Adrenal gland (tissue), 12 donors: ENCODE measurements around the gene PHF2. TPM values are rescaled to one million over a fixed set of nuclear protein-coding genes. Genes with fewer than 3 reads are reported as not detected.

ENCODE experiments used
- DNase-seq, 7 donors: peaks; one replicate each; pipeline ENCODE4 v3.0.0-alpha.2; 2019 to 2020
- H3K27ac ChIP-seq, 5 donors: fragments of 200-600 bp; sonication (generic) in 4 of 5; 1 replicate in 3 of 5; 2 replicates in 2 of 5; pipeline versions ENCODE4 v1.5.1 to v1.8.0; 2016 to 2020; ENCODE audit warnings: mild to moderate bottlenecking in 1 of 5
- H3K27me3 ChIP-seq: fragments of 200-600 bp; 2 replicates; pipeline ENCODE4 v1.8.0; 2021
- H3K36me3 ChIP-seq, 2 donors: fragments of 200-600 bp; replicated peaks in 1 of 2; 1 replicate in 1 of 2; 2 replicates in 1 of 2; pipeline versions ENCODE4 v1.5.1 to v1.8.0; 2018 to 2022
- H3K4me1 ChIP-seq, 2 donors: fragments of 200-600 bp; replicated peaks in 1 of 2; 1 replicate in 1 of 2; 2 replicates in 1 of 2; pipeline versions ENCODE4 v1.5.1 to v1.8.0; 2018 to 2021
- H3K4me3 ChIP-seq, 4 donors: fragments of 200-600 bp; sonication (generic) in 3 of 4; one replicate each; pipeline ENCODE4 v1.5.1; 2016 to 2018
- H3K9me3 ChIP-seq, 3 donors: fragments of 200-600 bp; sonication (generic) in 1 of 3; replicated peaks in 1 of 3; 1 replicate in 2 of 3; 2 replicates in 1 of 3; pipeline versions ENCODE4 v1.5.1 to v1.8.0; 2016 to 2021
- CTCF ChIP-seq, 6 experiments: fragments of 450-650 bp in 4 of 6; fragments of 200-600 bp in 2 of 6; sonication (generic) in 1 of 6; IDR thresholded peaks; 1 replicate in 5 of 6; 2 replicates in 1 of 6; pipeline versions ENCODE4 v1.5.1 to v1.8.0; 2016 to 2021; ENCODE audit warnings: antibody characterized with exemption in 6 of 6, mild to moderate bottlenecking in 2 of 6, moderate library complexity in 1 of 6
- POLR2A ChIP-seq, 2 donors: fragments of 450-650 bp; IDR thresholded peaks; one replicate each; pipeline ENCODE4 v1.6.1; 2017; ENCODE audit warnings: antibody characterized with exemption in 2 of 2, mild to moderate bottlenecking in 2 of 2, moderate library complexity in 1 of 2
- WGBS, 4 donors: extraction: QIAGEN DNeasy Blood & Tissue Kit in 2 of 4; methylation state at CpG; one replicate each; pipeline versions ENCODE4 v1.1.5 to v1.1.7; 2013 to 2017; 5-methylcytosine and 5-hydroxymethylcytosine counted together
- intact Hi-C, 2 donors: fragments of 100-400 bp; cut with DNase I; formaldehyde crosslinking; loops; one replicate each; pipeline versions ENCODE4 v1.14.1 to v1.15.0; 2022 to 2023
- polyA plus RNA-seq, 3 donors: library from polyadenylated mRNA; stranded (reverse); fragments of 200-250 nt in 2 of 3; fragments of 350-450 nt in 1 of 3; fragmentation: Illumina TruSeq in 1 of 3; extraction: RNeasy Lipid Tissue Mini Kit (QIAGEN cat#74804) in 1 of 3; gene quantifications; one replicate each; pipeline ENCODE4 v1.2.3, GENCODE V29; 2013 to 2014
- total RNA-seq, 9 donors: library from RNA; depleted of rRNA in 4 of 9; stranded (reverse); fragments of >200 nt in 4 of 9; fragments of 120-200 nt in 1 of 9; fragmentation: NEBNext Ultra II Directional in 1 of 9; extraction: Animal tissue kit (Norgen Biotek cat#: 25700) in 1 of 9; gene quantifications; one replicate each; pipeline versions ENCODE4 v1.1.0 to v1.2.4, GENCODE V29; 2013 to 2023
- donor health status: healthy with polysubstance abuse.
- donor health status: Bipolar disorder and iron deficiency.
- donor health status: DM: yes; HTN: yes; CAD: no.
- donor health status: DM: no; HTN: no; CAD: no.
- donor health status: DM: no; HTN: no; CAD: no.
- donor health status: DM: yes; HTN: yes; CAD: no.

The PHF2 gene
- total and polyA plus RNA-seq, 12 donors, result 11.0 to 37.6 (median 22.0) TPM

DNA sequence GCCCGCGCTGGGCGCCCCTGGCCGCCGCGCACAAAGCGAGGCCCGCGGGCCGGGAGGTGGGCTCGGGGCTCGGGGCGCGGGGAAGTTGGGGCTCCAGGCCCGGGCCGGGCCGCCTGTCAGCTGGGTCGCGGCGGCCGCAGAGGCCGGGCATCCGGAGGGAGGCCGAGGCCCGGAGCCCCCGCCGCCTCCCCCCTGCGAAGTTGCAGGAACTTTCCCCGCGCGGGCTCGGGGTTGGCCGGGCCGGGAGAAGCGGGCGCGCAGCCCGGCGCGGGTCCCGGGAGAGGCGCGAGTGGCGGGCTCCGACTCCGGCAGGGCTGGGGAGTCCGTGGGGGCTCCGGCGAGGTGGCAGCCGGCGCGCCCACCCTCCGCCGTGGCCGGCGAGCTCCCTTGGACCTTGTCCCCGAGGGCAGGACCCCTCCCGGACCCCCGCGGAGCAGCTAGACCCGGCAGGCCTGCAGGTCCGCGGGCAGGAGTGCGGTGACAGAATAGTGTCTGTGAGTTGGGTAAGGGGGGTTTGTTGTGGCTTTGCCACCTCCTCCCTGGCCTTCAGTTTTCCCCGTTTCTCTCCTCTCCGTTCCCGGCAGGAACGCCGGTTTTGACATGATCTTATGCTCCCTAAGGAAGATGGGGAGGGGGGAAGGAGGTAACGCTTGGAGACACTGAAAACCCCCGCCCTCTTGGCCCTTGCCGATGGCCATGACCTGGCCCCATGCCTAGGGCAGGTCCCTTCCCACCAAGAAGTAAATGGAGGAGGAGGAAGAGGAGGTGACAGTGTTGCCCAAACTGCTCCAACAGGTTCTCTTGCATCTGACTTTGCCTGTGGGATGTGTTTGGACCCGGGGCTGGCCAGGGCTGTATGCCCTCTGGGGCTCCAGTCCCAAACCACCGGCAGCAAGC is 942 bp downstream of the PHF2 start:
- no peaks in the 10 kb centered on the region for H3K36me3 ChIP-seq
- 0 to 11% (median 1%) methylated on average over 9 to 74 of the region's 74 CpGs for WGBS, 4 donors
- peaks cover 10 to 22% of the 10 kb centered on the region in 2 donors for H3K4me1 ChIP-seq
- peak in 6 of 7 donors; percentile 40 to 57 (median 52) for DNase-seq
- TF ChIP-seq CTCF (IDR thresholded peaks at IDR 0.05) (no peak), POLR2A (IDR thresholded peaks at IDR 0.05) (no peak)
- no peaks in the 10 kb centered on the region for H3K9me3 ChIP-seq
- no peaks in the 10 kb centered on the region for H3K27me3 ChIP-seq
- intact Hi-C loops, result no loop called here
- peak overlapping the region; percentile 1 to 78 (median 44) for H3K4me3 ChIP-seq
- peak overlapping the region in 4 of 5 donors; percentile 44 to 93 (median 70) for H3K27ac ChIP-seq

GRCh38 chr9:93577975-93578682 is 1.7 kb downstream of the PHF2 start:
- H3K4me1 ChIP-seq, result peaks cover 10 to 22% of the 10 kb centered on the region in 2 donors
- no peak for TF ChIP-seq POLR2A (IDR thresholded peaks at IDR 0.05)
- TF ChIP-seq CTCF (IDR thresholded peaks at IDR 0.05), result no peak
- no peaks in the 10 kb centered on the region for H3K9me3 ChIP-seq
- H3K36me3 ChIP-seq, result no peaks in the 10 kb centered on the region
- WGBS, 4 donors, result 30 to 53% (median 43%) methylated on average over 2 to 13 of the region's 13 CpGs
- no peaks in the 10 kb centered on the region for H3K27me3 ChIP-seq
- H3K27ac ChIP-seq, result peak overlapping the region in 3 of 5 donors; percentile 59 to 93 (median 81)
- intact Hi-C loops, result no loop called here
- DNase-seq, result peak in 6 of 7 donors; percentile 29 to 72 (median 52)
- peak overlapping the region in 2 of 4 donors; percentile 41 to 78 for H3K4me3 ChIP-seq

DNA sequence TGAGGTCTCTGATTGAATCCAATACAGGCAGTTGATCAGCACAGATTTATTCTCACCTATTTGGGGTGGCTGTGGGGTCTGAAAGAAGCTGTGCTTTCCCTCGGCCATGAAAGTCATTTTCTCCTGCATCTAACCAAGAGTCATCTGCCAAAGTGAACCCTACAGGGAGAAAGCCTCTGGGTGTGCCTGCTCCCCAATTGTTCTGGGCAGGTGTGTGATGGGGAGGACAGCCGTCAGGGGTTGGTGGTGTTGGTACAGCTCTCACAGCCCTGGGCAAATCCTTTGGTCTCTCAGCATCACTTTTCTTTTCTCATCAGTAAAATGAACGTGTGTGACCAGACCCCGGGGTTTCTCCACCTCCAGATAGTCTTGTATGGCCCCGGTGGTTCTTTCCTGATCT is 2.5 kb downstream of the PHF2 start:
- no peak overlapping the region for H3K27ac ChIP-seq
- no peak overlapping the region for H3K4me3 ChIP-seq
- H3K4me1 ChIP-seq, result peaks cover 10 to 22% of the 10 kb centered on the region in 2 donors
- DNase-seq, result peak in 2 of 7 donors; percentile 15 to 19
- 69 to 85% (median 76%) methylated on average over 5 of the region's 5 CpGs for WGBS, 4 donors
- intact Hi-C loops, result no loop called here
- TF ChIP-seq POLR2A (IDR thresholded peaks at IDR 0.05) (no peak), CTCF (IDR thresholded peaks at IDR 0.05) (no peak)
- no peaks in the 10 kb centered on the region for H3K36me3 ChIP-seq
- no peaks in the 10 kb centered on the region for H3K9me3 ChIP-seq
- no peaks in the 10 kb centered on the region for H3K27me3 ChIP-seq
